Measurements from ENCODE around the gene NUP107.

Gene NUP107

GRCh38 chr12:68743356-68743755 lies 56.6 kb downstream of the NUP107 start:
- no peak for DNase-seq

- DNase-seq: no peak
These were observed 58.7 kb downstream of the NUP107 start for GRCh38 chr12:68745376-68745903.

- peak; percentile 92 for DNase-seq
These were observed 59.3 kb downstream of the NUP107 start, which contains the start of gene SLC35E3 for GRCh38 chr12:68745904-68746571. SLC35E3 (plus strand) TSS chr12:68746176; CDS start chr12:68746378, 202 bp downstream.

DNA sequence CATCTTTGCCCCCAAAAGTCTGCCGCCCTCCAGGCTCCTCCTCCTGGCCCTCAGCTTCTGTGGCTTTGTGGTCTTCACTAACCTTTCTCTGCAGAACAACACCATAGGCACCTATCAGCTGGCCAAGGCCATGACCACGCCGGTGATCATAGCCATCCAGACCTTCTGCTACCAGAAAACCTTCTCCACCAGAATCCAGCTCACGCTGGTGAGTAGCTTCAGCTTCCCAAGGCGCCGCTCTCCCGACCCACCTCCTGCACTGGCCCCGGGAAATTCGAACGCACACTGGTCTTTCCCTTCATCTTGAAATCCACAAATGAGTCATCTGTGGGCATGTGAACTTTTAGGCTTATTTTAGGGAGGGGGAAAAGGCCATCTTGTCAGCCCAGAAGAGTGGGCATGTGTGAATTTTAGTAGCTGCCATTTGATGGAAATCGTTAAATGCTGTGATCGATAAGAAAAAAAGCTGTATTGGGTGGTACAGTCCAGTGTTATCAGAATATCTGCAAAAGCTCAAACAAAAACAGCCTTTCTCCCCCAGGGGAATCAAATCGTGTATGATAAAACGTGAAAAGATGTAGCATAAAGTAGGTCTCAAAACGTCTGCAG lies 59.9 kb downstream of the NUP107 start:
- peak; percentile 27 for DNase-seq

DNA sequence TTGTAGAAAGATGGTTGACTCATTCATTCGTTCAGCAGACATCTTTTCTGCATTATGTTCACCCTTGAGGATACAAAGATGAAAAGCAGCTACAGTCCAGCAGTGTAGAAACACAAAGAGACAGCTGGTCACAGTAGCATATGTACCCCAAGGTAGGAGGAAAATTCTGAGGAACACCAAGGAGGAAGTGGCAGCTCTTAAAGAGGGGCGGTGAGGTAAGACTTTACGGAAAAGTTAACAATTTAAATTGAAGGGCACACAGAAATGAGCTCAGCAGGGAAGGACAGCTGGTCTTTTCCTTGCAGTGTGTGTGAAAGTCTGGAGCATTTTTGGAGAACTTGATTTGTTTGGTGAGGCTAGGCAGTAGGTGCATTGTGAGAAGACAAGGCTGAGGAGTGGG lies 62.7 kb downstream of the NUP107 start:
- no peak for DNase-seq

DNA sequence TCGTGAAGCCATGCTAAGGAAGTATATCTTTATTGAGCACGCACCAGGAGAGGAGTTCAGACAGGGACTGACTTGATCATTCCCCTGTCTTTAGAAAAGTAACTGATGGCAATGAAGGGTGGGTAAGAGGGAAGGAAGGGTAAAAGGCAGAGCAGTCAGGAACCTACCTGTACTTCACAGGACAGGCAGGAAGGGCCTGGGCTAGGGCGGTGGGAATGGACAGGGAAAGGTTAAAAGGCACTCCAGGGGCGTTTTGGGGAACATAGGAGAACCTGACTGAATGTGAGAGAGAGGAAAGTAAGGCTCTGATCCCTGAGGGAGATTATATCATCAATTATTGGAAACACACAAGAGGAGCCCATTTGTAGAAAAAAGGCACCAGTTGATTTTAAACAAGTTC lies 63.1 kb downstream of the NUP107 start:
- no peak for DNase-seq

GRCh38 chr12:68750506-68750905 lies 63.7 kb downstream of the NUP107 start:
- no peak for DNase-seq

GRCh38 chr12:68755536-68756243 lies 68.9 kb downstream of the NUP107 start:
- no peak for DNase-seq

DNA sequence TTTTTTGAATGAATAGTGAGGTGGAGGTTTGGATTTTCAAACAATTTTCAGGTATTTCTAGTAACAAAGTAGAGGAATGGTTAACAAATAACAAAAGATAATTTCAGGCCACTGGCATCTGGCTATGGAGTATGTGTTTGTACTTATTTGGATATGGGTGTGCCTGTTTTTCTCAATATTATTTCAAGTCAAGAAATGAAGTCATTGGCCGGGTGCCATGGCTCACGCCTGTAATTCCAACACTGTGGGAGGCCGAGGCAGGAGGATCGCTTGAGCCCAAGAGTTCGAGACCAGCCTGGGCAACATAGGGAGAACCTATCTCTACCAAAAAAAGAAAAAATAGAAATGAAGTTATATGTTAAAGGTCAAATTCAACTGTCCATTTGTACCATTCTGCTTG lies 73.1 kb downstream of the NUP107 start:
- no peak for DNase-seq

- no peak for DNase-seq
These were observed 74.1 kb downstream of the NUP107 start for GRCh38 chr12:68760806-68761441.

DNA sequence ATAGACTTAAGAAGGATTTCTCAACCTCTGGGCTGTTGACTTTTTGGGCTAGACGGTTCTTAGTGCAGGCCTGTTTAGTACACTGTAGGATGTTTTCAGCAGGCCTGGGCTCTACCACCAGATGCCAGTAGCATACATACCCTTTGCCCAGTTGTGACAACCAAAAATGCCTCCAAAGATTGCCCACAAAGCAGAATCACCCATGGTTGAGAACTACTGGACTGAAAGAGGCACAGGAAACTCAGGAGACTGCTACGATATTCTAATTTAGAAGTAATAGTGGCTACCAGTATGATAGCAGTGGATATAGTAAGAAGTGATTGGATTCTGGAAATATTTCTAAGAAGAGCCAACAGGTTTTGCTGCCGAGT lies 74.6 kb downstream of the NUP107 start:
- DNase-seq: no peak

GRCh38 chr12:68761901-68762630 lies 75.3 kb downstream of the NUP107 start:
- no peak for DNase-seq

- DNase-seq: no peak
These were observed 75.9 kb downstream of the NUP107 start for GRCh38 chr12:68762691-68763090.

DNA sequence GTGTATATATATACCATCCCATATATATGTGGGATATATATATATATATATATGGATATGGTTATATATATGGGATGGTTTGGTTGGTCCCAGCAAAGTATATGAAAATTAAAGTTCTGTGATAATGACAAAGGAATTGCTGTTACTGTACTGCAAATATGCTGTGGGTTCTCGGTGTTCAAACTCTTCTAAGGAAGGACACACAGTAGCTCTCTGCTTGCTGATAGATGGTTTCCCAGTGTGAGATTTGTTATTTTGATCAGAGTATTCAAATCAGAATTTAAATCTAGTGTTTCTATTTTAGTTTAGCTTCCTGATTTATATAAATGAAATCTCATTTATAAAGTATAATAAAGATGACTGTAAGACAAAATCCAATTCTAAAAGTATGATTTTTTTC lies 78.9 kb downstream of the NUP107 start:
- no peak for DNase-seq

- no peak for DNase-seq
These were observed 79.9 kb downstream of the NUP107 start for GRCh38 chr12:68766646-68767045.

- no peak for DNase-seq
These were observed 80.4 kb downstream of the NUP107 start for GRCh38 chr12:68767191-68767590.

DNA sequence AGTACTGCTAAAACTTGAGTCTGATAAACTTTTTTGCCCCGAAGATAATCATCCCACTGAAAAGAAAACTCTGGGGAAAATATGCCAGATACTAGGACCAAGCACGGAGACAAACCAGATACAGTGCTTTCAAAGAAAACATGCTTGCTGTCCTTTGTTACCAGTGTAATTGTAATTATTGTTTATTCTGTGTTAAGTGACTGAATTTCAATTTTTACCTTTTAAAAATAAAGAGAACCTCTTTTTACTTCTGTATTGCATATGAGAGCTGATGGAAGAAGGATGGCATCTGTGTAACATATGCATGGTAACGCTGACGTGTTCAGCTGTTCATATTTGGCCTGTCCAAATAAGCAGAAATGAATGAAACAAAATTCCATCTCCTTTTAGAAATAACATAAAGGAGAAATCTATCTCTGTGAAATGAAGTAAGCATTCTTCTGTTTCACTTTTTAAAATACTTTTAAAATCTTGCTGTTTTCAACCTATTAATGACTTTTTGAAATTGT lies 81.7 kb downstream of the NUP107 start:
- DNase-seq: no peak

- no peak for DNase-seq
These were observed 83.2 kb downstream of the NUP107 start for GRCh38 chr12:68769941-68770340.

GRCh38 chr12:68771223-68771925 lies 84.6 kb downstream of the NUP107 start:
- DNase-seq: no peak

- no peak for DNase-seq
These were observed 85.9 kb downstream of the NUP107 start for GRCh38 chr12:68772714-68773113.

DNA sequence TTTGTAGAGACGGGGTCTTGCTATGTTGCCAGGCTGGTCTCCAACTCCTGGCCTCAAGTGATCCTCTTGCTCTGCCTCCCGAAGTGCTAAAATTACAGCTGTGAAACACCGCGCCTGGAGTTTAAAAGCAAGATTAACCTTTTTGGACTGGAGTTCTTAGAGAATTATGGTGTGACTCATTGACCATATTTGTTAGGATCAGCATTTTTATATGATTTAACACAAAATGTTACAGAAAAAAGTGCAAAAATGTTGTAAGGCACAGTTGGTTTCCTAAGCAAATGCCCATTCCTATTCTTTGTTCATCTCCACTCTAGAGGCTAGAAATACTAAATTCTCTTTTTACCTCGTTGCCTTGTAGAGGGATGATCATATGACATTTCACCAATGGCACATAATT lies 86.8 kb downstream of the NUP107 start:
- DNase-seq: no peak

GRCh38 chr12:68775121-68775630 lies 88.4 kb downstream of the NUP107 start:
- DNase-seq: no peak

Measured in stimulated activated CD4-positive, alpha-beta T cell treated with anti-CD3 and anti-CD28 coated beads, Interleukin-4, amount 100 ng/mL, for 24 hours (primary cell).